GM18517 (cell line): Measurements from ENCODE around the gene TRIM17.

Experiments used
- ATAC-seq: cut with Tn5 transposase; IDR thresholded peaks from one replicate; pipeline ENCODE4 v1.9.1; 2021; ENCODE audit warnings: mild to moderate bottlenecking, moderate library complexity; ENCODE audit not compliant: unreplicated experiment

TRIM17 gene

GRCh38 chr1:228358039-228358763 lies 58.5 kb downstream of the TRIM17 start:
- no peak for ATAC-seq
